NT2/D1 (cell line): ENCODE data around the gene ERC2.

Experiments
- SUZ12 ChIP-seq: IDR thresholded peaks from 2 replicates; pipeline ENCODE4 v1.6.1; 2011; ENCODE audit not compliant: insufficient read length, insufficient read depth; ENCODE audit errors: extremely low read depth
- YY1 ChIP-seq: IDR thresholded peaks from 2 replicates; pipeline ENCODE4 v1.6.1; 2011; ENCODE audit not compliant: insufficient read length, insufficient read depth
- ZNF274 ChIP-seq: IDR thresholded peaks from 2 replicates; pipeline ENCODE4 v1.6.1; 2011; ENCODE audit warnings: mild to moderate bottlenecking, low read depth, low read length

DNA sequence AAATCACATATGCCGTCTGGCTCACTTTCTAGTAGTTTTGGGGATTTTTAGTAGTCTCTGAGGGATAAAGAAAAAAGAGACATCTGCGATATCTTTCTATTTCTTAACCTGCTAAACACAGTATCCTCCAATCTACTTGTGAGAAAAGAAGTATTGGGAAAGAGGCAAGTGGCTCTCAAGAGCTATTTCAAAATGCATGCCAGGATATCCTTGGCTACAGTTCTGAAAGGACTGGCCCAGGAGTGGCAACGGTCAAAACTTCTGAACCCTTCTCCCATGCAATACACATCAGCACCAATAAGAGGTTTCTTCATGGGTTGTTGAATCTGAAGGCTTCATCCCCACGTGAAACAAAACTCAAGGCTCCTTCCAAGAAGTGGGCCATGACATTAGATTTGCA, 777.1 kb downstream of the ERC2 start:
- TF ChIP-seq ZNF274 (no peak), SUZ12 (no peak), YY1 (no peak)
